Measurements from ENCODE around the gene CPNE5.

The CPNE5 gene

DNA sequence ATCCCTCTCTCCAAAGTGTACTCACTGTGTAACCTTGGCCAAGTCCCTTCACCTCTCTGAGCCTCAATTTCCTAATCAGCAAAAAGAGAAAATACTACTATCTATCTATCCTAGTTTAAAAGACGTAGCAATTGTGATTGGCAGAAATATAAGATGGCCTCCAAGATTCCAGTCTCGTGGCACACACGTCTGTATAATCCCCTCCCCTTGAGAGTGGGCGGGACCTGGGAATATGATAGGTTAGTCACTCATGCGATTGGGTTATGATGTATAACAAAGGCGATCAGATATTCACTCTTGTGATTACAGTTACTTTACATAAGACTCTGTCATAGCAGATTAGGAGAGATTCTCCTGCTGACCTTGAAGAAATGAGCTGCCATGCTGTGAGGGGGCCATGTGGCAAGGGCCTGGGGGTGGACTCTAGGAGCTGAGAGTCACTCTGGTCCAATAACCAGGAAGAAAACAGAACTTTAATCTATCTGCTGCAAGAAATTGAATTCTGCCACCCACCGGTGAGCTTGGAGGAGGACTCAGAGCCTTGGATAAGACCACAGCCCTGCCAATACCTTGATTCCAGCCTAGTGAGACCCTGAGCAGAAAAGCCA is 6.0 kb downstream of the CPNE5 start:
- no peak for DNase-seq

DNA sequence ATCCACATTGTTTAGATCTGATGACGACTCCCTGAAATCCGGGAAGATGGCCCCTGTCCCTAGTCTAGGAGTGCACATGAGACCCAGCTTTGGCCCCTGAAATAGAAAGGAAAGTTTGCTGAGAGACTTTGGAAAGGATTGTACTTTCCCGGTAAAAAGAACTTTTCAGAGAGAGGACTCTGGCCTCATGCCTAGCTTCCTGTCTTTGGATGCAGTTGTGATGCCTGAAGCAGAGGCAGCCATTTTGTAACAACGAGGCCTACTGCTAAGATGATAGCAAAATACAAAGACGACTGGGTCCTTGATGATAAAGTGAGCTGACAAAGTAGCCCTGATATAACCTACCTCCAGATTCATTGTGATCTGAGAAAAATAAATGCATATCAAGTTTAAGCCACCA is 6.9 kb downstream of the CPNE5 start:
- no peak for DNase-seq

DNA sequence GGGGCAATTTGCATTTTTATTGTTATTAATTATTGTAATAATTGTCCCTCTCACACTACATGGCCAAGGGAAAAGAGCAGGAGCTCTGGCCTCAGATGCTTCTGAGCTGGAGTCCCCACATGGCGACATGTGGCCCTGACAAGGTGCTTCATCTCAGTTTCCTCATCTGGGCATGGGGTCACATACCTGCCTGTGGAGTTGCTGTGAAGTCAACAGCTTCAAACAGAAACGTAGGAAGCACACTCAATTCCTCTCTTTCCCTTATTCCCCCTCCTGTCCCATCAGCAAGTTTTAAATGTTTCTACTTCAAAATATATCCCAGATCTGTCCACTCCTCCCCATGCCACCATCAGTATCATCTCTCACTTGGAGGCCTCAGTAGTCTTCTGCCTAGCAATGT is 8.7 kb downstream of the CPNE5 start:
- DNase-seq, result no peak

DNA sequence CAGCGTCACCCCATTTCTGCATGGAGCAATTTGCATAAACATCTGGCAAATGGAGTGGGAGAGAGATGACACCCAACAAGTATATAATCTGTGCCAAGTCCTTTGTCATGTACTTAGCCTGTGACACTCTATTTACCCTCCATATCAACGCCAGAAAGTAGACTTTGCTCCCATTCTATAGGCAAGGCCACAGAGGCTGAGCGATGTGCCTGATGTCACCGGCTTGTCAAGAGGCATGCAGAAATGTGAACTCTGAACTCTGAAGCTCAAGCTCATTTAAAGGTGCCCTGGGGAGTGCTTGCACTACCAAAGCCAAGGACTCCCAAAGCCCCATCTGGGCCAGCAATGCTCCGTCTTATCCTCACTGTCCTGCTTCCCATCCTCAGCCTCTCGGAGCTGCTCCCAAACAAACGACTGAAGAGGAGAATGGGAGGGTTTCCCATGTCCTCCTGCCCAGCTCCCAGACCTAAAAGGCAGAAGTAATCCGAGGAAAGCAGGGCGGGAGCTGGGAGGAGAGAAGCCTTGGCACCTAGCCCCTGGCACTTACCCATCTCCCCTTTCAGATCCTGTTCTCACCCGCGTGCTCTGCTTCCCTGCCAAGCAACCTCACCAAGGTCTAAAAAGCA is 9.2 kb downstream of the CPNE5 start:
- DNase-seq, result no peak

DNA sequence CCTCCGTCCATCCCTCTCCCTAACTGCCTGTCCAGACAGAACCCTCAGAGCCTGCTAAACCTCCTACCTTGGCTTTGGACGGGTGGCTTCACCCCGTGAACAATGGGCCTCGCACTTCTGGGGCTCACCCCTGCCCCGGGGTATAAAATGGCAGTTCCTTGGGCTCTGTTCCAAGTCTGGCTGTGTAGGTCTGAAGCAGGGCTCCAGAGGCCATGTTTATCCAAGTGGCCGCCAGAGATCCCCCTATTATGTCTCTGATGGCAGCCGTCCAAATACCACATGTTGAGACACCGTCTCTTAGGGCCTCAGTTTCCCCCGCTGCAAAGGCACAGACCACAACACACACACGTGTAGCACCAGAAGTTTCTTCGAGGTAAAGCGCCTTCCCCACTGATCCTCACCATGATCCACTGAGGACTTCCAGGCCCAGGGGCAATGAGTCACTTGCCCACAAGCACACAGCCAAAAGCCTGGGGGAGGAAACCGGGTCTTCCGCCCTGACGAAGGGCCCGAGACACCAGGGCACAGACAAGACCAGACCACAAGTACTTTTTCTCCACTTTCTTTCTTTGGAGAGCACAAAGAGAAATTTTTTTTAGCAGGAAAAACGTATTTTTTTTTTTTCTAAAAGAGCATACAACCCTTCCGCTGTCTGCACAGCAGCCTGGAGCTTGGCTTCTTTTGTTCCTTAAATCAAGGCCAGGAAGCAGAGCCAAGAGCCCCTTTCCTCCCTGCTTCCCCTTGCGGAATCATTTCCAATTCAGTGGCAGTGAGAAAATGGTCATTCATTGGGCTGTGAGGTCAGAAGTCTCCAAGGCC is 11.8 kb downstream of the CPNE5 start:
- DNase-seq, result no peak

DNA sequence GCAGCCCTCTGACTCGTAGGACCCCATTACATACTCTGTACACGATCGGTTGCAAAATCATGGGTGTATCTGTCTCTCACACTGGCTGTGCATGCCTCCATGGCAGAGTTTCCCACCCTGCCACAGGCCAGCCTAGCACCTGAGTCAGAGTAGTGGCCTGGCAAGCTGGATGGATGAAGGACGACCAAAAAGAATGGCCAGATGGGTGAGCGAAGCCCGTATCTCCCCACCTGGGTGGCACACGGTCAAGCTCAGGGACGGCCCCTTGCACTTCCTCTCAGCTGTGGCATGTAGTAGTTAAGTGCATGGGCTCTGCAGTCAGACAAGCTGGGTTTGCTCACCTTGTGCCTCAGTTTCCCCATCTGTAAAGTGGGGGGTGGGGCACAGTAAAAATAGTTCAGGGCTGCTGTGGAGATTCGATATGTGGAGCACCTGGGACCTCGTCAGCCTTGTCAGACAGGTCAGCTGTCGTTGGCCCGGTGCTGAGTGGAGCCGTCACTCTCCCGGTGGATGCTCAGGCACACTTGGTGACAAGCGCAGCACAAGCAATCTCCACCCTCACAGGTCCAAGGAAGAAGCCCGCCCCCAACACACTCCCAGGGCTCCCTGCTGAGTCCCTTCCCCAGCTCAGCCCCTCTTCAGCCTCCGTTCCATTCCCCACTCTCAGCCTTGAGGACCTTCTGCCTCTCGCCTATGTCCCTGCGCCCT is 12.6 kb downstream of the CPNE5 start:
- no peak for DNase-seq

DNA sequence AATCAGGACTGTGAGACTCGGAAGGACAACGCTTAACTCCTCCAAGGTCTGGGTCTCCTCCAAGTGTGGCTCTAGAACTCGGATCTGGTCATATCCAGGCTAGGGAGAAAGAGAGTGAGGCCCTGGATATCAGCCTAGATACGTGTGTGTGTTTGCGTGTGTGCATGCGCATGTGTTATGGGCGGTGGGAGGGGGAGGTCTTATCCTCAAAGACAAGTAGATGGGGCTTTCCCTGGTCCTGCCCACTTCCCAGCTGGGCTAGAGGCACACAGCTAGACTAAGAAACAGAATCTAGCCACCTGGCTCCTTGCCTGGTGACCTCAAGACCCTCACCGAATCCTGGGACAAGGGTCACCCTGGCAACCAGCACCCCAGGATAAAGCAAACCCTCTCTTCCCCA is 13.2 kb downstream of the CPNE5 start:
- DNase-seq, result no peak

DNA sequence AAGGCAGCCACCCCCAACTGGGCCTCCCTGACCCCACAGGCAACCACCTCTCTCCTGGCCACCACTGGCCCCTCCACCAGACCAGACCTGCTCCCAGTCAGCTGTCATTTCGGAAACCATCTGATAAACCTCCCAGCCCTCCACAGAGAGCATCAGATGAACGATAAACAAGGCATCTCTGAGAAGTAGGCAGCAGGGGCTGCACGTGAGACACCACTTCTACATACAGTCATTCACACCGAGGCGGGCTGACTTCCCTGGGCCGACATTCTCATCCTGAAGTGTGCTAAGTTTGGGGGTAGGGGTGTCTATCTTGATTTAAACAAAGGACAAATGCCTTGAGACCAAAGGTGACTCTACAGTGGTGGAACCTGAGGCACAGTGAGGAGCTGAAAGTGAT is 13.8 kb downstream of the CPNE5 start:
- no peak for DNase-seq

DNA sequence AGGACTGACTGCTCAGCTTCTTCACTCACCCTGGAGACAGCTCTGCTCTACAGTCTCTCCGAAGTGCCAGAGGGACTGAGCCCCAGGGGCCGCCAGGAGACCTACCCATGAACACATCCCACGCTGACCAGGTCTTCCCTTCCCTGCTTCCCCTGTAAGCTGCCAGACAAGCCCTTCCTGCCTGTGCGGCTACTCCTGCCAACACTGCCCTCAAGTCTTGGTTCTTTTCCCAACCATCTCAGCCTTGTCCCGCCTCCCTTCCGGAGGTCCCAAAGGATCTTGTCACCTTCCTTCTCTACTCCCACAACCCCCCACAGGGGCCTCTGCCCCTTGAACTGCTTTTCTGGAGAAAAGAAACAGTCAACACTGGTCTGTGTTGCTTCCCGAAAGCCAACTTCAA is 15.0 kb downstream of the CPNE5 start:
- no peak for DNase-seq

DNA sequence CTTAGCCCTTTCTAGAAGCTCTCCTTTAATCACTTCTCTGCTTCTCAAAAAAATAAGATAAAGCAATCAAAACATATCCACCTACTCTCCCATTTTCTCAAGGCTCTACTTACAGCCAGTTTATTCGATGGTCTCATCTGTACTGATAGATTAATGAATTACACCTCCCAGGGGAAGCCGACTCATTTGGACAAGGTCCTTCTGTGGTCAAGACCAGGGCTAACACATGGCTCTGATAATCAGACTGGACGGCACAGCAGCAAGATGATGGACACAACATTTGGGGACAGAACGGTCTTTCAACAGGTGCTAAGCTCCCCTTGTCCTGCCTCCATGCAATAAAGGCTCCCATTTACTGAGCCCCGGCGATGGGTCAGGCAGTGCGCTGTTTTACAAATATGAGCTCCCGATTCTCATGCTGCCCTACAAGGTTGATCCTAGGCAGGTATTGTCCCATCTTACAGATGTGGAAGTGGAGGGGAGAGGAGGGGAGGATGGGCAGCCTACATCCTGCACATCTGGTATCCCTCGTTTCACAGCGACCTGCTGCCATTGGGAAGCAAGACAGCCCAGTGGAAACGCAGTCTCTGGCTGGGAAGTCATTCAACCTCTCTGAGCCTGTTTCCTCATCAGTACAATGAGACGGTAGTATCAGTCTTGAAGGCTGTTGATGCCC is 15.7 kb downstream of the CPNE5 start:
- no peak for DNase-seq

DNA sequence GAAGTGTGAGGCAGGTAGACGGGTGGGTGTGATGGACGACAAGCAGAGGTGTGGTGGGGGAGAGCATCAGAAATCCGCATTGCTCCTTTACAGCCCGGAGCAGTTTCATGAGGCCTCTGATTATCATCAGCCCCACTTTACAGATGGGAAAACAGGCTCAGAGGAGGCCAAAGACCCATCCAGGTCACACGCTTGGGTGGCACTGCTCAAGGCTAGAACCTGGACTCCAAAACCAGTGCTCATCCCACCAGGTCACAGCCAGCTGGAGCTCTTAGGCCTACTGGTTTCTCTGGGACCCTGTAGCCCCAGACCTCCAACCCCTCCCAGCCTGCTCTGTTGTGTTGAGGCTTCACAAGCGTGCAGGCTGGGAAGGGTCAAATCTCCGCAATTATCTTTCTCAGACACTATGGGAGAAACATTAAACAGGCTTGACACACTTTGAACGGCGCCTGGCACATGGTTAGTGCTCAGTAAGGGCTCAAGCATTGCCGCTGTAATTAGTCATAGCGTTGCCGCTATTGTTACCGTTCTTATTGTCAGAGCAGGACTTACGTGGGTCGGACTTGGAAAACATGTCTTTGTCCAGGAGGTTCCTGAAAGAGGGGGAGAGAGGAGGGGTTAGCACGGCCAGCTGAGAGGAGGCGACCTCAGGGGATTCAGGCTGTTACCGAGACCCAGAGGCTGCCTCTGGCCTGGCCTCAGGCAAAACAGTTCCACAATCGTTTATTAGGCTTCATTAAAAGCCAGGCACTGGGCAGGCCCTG is 16.6 kb downstream of the CPNE5 start:
- no peak for DNase-seq

DNA sequence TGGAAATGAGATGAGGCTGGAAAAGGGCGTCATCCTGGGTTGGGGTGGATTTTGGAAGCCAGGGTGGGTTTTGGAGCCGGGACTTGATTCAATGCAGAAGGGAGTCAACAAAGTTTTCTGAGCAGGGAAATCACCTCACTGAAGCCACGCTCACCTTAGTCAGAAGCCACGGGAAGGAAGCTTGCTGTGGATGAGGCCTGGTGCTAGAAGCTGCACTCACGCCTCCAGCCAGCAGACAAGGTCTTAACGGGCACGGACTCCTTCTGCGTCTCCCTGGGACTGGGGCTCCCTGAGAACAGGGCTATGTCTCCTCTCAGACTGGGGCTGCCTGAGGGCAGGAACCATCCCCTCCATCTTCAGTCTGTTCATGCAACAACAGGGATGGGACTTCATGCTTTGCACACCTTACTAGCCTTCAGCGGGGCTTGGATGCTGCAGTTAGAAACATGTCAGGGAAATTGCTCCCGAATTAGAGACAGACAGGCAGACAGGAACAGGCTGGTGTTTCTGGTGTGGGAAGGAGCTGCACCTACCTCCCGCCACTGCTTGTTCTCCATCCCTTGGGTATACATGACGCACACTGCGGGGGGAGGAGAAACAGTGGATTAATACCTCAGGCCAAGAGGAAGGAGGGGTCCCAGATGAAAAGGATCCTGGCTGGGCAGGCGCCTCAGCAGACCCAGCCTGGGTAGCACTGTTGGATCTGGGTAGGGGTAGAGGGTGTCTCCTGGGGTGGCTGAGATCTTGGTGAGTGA is 17.5 kb downstream of the CPNE5 start:
- no peak for DNase-seq

DNA sequence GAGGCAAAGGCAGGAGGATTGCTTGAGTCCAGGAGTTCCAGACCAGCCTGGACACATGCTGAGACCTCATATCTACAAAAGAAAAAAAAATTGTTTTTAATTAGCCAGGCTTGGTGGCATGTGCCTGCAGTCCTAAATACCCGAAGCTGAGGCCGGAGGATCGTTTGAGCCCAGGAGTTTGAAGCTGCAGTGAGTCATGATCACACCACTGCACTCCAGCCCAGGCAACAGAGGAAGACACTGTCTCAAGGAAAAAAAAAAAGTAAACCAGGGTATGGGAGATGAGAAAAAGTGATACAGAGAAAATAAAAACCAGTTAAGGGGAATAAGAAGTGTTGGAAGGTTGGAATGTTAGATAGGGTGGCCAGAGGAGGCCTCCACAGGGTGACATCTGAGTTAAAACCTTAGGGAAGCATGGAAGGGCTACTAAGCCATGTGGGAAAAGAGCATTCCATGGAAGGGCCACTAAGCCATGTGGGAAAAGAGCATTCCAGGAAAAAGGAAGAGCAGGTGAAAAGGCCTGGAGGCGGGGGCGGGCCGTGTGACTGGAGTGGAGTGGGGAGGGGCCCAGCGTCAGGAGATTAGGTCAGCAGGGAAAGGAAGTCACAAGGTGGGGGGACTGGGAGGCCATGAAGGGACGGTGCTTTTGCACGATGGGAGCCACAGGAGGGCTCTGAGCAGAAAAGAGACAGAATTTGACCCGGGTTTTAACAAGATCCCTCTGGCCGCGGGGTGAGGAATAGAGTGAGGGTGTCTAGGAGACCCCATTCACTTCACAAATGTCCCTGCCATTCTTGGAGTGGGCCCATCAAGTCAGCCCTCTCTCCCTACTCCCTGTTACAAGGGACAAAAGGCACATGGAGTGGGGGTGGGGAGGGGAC is 18.3 kb downstream of the CPNE5 start:
- DNase-seq, result no peak

DNA sequence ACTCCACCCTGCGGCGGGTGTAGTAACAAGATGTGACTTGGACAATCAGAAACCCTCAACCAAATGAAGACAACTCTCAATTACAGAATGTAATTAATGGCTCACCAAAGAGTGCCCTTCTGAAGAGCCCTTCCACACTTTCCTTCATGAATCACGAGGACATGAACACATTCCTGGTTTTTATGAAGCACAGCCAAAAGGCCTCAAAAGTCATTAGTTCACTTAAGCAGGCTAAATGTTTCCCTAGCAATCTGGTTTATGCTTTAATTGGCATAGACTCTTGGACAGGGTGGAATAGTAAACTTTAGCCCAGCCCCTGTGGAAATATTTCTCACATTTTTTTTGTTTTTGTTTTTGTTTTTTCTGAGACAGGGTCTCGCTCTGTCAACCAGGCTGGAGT is 20.5 kb downstream of the CPNE5 start:
- DNase-seq, result no peak

DNA sequence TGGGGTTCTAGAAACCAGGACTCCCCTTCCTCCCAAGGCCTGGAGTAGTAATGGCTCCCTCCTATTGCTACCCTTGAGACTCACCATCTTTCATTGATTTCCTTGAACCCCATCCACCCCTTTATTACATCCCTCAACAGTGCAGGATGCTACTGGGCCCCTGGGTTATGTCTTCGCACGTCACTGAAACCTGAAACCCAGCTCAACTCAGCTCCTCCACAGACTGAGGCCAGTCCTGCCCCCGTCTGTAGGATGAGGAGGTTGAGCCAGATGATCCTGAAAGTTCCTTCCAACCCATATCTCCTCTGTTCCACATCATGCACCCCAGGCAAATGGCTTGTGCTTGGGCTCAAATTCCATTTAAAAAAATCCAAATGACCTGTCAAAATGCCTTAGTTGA is 21.4 kb downstream of the CPNE5 start:
- no peak for DNase-seq

DNA sequence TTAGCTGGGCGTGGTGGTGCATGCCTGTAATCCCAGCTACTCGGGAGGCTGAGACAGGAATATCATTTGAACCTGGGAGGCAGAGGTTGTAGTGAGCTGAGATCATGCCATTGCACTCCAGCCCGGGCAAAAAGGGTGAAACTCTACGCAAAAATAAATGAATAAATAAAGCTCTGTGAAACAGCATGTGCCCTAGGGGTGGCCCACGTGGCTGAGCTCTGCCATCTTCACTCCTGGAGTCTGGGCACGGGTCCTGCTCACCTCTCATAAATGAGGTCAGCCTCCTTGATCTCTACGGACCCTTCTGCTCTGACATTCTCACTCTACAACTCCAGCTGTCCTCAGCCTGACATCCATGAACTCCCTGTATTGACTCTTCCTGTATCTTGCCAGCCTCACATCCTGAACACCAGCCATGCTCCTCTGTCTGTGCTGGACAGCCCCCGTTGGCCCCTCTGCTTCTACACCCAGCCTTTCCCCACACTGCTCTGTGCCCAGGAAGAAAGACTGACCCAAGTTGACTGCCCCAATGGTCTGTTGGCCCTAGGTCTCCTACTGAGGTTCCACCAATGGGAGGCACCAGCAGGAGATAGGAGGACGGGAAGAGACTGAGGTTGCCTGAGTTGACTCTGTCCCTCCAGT is 21.9 kb downstream of the CPNE5 start:
- DNase-seq, result no peak

DNA sequence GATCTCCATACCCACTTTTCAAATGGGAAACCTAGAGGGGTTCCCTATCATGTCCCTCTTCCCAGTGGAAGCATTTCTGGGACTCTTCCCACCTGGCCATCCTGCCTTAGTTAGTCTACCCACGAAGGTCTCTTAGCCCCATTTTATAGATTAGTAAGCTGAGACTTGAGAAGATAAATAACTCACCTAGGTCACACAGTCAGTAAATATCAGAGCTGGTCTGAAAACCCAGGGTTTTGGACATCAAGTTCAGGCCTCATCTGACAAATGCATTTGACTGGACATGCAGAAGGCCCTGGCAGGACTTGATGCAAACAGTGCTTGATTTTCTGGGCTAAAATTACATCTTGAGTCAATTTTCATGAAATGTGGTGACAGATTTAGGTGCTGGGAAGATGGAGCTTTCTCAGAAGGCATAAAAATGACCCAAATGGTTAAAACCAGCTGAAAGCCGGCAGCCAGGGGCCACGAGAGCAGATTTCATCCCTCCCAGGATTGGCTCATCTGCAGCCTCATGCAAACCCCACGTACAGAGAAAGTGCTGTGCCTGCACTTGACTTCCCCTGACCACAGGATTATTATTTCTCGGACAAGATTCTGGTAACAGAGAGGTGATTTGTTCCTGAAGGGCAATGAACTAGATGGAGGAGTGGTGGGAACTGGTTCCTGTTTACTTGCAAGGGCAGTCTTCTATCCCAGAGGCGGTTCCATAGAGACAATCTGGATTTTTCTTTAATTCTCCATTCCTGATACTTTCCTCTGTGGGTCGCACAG is 23.1 kb downstream of the CPNE5 start:
- DNase-seq, result no peak

DNA sequence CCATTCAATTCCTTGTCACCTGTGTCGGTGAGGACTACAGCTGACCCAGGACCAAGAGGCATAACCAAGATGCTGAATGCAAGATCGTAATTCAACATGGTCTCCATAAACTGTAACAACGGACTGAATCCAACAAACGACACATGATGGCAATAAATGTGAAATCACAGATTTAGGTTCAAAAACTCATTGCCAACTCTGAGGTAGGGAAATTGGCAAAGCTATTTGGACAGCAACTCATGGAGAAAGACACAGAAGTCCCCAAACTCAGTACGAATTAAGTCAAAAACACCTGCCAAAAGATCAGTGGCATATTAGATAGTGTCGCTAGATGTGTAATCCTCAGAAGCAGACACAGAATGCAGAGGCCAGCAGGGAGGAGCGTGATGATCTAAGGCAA is 25.0 kb downstream of the CPNE5 start:
- no peak for DNase-seq

DNA sequence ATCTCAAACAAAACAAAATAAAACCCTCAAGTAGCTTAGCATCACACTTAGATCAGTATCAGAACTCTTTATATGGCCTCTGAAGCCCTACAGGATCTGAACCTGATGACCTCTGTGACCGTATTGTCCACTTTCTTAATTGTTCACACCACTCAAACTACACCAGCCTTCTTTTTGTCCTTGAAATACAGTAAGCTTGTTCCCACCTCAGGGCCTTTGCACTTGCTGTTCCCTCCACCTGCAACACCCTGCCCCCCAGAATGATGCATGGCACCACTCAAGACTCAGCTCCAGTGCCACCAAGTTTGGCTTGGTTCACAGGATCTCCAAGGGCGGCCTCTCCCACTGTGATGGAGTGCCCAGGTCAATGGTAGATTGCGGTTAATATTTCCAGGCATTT is 25.7 kb downstream of the CPNE5 start:
- no peak for DNase-seq
